GM19043 (cell line): ENCODE measurements around the gene KIRREL1.

Source experiments
- ATAC-seq: cut with Tn5 transposase; IDR thresholded peaks from one replicate; pipeline ENCODE4 v1.9.1; 2021; ENCODE audit warnings: low read depth; ENCODE audit not compliant: unreplicated experiment

Gene KIRREL1

DNA sequence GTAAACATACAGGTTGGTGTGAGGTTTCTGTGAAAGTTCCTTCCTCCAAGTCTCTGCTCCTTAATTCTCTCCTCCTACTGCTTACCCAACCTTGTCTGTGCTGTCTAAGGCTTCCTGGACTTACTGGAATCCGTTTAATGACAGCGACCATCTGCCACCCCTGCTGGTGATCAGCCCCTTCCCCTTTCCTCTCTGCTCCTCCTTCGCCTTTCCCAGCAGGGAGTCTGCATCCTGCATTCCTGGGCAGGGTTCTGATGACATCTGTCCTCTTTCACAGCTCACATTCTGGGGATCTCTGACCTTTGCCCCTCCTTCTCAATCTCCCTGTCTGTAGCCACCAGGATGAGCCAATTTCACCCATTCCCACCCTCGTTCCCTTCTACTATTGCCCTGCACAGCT lies 66.5 kb downstream of the KIRREL1 start:
- ATAC-seq = no peak

DNA sequence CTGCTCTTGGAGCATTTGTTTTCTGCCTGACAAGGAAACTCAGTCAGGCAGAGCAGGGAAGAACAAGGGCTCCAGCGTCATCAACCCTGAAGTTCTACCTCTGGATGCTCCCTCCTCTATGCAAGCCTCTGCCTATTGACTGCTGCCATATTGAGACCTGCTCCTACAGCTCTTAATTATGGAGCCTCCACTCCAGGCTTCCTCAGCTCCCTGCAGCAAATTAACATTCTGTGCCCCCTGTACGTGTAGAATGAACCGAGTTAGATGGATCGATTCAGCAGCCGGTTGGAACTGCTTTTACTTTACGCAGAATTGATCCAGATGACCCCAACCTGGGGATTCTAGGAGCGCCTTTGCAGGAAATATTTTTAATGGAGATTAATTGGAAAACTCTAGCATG lies 68.7 kb downstream of the KIRREL1 start:
- ATAC-seq = no peak

DNA sequence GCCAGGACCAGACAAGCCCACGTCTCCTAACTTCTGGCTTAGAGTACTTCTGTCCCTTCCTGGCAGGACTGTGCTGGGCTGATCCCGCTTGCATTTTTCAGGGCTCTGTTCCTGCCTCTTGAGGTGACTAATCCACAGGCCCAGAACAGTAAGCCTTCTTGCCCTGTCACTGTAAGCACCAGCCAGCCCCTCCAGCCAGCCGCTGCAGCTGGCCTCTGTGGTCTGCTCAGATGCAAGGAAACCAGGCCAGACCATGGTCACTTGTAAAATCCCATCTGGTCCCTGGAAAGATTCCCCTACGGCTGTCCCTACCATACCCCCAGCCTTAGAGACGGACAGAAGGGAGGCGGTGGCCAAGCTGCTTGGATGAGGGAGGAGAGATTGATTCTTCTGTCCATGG lies 74.2 kb downstream of the KIRREL1 start:
- ATAC-seq = no peak

DNA sequence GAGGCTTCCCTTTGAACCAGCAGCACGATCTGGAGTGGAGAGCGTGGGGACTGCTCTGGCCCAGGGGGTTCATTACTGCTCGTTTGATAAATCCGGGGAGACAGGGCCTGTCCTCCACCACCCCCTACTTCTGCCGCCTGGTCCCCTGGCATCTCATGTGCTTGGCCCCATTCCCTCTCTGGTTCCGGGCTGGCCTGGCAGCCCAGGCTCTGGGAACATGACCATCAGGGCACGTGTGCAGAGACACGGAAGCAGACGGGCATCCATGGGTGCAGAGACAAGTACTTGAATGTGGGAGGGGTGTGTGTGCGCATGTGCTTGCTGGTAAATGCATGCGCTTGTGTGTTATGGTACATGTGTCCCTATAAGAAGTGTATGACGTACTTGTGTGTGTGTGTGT lies 75.5 kb downstream of the KIRREL1 start:
- ATAC-seq = no peak

GRCh38 chr1:158071138-158071537 lies 77.7 kb downstream of the KIRREL1 start:
- no peak for ATAC-seq

DNA sequence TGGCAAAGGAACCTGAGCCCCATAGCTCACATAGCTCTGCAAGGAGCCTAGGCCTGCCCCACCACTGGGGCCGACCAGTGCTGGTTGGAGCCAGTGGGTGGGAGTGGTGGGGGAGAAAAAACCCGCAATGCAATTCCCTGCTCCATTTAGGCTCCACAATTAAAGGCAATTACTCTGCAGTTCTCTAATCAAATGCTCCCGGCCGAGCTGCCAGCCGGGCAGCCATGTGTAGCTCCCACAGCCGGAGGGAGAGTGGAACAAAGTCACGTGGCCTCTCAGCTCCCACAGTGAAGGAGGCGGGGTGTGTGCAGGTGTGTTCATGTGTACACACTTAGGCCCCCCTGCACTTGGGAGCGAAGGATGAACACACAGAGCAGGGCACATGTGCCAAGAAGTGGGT lies 81.6 kb downstream of the KIRREL1 start:
- no peak for ATAC-seq

GRCh38 chr1:158076441-158076840 lies 83.0 kb downstream of the KIRREL1 start:
- ATAC-seq = no peak

DNA sequence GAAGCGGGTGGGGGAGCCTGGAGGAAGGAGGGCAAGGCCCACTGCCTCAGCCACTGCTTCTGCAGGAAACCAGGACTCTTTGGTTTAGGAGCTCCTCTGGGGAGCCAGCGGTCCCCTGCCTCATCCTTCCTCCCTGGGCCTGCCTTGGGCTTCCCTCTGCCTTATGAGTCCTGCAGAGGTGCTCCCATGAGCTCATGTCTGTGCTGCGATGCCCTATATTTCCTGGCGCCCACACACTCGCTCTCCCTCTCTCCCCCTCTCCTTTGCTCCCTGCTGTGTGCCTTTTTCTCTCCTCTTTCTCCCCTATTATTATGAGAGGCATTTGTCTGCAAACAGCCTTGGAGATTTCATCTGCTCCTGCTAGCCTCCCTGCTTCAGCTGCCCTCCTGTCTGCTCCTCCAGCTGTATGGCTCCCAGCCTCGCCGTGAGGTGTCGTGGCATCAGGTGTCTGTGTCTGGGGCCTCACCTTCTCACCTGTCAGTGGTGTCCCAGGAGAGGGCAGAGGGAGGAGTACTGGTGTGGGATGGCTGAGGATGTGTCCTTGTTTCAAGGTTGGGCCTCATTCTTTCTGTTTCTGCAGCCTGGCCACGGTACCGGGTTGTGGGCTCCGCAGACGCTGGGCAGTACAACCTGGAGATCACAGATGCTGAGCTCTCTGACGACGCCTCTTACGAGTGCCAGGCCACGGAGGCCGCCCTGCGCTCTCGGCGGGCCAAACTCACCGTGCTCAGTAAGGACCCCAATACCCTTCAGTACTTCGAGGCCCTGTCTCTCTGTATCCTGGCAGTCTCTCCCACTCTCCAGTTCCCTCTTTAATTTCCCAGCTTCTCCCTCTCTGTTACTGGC lies 84.2 kb downstream of the KIRREL1 start:
- no peak for ATAC-seq

GRCh38 chr1:158078569-158079080 lies 85.2 kb downstream of the KIRREL1 start:
- no peak for ATAC-seq

DNA sequence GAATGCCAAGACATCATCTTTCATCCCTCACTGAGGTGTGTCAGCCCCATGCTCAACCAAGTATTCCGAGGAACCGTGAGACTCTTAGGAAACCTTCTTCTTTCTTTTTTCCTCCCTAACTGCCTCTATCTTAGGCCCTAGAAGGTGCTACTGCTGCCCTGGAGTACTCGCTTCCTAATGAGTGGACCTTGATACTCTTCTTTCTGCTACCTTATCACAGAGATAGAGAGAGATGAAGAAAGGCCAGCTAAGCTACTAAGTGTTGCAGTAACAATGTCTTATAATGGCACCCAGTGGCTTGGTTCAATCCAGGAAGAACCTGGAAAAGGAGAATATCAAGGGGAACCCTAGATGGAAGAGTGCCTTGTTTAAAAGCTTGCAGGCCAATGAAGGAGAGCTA lies 86.6 kb downstream of the KIRREL1 start:
- ATAC-seq = no peak

GRCh38 chr1:158084336-158084735 lies 90.9 kb downstream of the KIRREL1 start:
- no peak for ATAC-seq

- no peak for ATAC-seq
Observed at GRCh38 chr1:158084747-158085146, 91.3 kb downstream of the KIRREL1 start.

DNA sequence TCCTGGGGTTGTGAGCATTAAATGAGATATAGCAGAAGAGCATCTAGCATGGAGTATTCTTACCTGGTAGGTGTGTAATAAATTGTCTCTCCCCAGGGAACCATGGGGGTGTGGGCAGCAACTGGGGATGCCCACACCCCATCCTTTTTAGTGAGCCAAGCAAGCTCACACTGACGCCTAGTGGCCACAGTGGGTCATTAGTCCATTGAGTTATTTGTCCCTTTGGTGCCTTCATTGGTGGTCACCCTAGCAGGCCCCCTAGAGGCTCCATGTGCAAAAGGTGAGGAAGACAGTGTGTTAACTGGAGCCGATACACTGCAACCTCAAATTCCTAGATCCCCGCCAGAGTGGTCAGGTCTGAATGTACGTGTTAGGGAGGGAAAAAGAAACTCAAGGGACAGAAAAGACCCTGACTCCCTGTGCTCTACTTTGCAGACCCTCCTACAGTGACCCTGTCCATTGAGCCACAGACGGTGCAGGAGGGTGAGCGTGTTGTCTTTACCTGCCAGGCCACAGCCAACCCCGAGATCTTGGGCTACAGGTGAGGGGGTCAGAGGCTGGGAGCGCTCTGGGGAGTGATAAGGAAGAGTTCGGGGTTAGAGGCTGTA lies 94.0 kb downstream of the KIRREL1 start:
- no peak for ATAC-seq

DNA sequence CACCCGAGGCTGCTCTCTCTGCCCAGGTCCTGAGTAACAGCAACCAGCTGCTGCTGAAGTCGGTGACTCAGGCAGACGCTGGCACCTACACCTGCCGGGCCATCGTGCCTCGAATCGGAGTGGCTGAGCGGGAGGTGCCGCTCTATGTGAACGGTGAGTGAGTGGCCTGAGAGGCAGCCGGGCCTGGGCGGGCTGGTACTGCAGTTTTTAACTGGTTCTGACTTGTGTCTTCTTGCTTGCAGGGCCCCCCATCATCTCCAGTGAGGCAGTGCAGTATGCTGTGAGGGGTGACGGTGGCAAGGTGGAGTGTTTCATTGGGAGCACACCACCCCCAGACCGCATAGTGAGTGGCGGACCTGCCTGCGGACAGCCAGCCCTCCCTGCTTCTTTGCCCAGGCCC lies 96.0 kb downstream of the KIRREL1 start:
- no peak for ATAC-seq

DNA sequence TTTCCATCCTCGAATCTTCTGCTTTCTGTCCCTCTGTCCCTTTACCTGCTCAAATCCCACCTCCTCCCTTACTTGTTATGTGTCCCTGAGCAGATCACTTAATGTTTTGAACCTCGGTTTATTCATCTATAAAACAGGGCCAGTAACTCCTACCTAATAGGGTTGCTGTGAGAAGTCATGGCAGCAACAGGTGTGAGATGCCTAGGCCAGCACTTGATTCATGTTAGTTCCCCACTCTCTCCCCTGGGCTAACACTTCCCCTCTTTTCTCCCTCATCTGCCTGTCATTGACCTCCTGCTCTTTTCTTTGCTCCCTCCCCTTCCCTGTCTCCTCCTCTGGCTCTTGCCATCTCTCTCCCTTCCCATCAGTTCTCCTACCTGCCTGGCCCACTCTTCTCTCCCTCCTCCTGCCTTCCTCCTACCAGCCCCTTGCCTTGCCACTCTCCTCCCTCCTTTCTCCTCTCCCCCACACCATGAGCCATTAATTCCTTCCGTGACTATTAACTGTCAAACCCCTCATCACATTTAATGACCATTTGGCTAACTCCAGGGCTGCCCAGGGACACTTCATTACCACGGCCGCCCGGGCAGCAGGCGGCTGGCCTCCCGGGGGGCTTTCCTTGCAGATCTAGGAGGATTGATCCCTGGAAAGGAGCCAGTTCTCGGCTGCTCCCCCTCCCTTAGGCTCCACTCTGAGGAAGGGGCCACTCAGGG lies 96.6 kb downstream of the KIRREL1 start:
- ATAC-seq = no peak

DNA sequence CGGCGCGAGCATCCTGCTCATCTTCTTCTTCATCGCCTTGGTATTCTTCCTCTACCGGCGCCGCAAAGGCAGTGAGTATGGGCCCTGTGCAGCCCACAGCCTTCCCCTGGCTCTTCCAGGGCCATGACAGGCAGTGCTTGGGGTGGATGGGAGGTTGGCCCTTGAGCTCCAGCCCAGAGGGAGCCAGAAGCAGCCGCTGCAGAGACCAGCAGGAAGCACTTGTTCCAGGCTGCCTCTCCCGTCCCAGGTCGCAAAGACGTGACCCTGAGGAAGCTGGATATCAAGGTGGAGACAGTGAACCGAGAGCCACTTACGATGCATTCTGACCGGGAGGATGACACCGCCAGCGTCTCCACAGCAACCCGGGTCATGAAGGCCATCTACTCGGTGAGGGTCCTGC lies 99.9 kb downstream of the KIRREL1 start:
- no peak for ATAC-seq

GRCh38 chr1:158094571-158094970 lies 101.1 kb downstream of the KIRREL1 start:
- ATAC-seq = no peak

DNA sequence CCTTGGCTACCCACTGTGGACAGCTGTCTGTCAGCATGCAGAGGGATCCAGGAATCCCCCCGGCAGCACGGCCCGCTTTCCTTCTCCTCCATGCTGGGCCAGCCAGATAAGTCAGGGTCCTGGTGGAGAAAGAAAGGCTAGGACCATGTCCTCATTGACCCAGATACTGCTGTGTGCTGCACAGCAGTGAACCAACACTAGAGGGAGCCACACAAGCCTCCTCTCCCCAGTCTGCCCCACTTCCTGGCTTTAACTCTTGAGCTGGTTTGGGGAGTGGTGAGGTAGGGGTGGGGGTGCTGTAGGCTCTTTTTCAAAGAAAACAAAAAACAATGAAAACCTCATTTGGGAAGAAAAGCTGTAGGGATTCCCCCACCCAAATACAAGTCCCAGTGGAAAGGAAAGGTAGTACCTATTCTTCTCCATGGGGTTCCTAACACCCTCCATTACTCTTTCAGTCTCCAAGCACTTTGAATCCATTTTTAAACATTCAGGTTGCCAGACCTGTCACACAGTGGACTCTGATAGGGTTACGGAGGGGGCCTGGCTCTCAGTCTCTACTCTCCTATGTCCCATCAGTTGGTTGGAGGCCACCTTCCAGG lies 102.4 kb downstream of the KIRREL1 start:
- no peak for ATAC-seq

GRCh38 chr1:158098256-158098655 lies 104.8 kb downstream of the KIRREL1 start:
- no peak for ATAC-seq

DNA sequence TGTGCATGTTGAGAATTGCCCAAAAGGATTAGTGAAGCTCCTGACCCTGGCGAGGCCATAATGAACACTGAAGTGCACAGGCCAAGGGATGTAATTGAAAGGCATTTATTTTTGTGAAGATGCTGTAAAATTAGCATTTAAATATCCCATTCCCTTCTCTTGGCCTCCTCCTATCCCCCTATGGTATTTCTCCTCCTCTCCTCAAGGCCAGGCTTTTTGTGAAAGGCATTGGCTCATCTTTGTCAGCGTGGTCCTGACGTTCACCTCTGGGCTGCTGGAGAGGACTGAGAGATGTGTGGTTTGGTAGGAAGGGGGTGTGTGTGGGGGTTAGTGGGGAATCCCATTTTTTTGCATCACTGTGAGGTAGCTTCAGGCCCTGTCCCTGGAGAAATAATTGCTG lies 105.7 kb downstream of the KIRREL1 start:
- no peak for ATAC-seq

GRCh38 chr1:158100498-158100897 lies 107.1 kb downstream of the KIRREL1 start:
- no peak for ATAC-seq
